Measurements from ENCODE around the gene TPO.

DNA sequence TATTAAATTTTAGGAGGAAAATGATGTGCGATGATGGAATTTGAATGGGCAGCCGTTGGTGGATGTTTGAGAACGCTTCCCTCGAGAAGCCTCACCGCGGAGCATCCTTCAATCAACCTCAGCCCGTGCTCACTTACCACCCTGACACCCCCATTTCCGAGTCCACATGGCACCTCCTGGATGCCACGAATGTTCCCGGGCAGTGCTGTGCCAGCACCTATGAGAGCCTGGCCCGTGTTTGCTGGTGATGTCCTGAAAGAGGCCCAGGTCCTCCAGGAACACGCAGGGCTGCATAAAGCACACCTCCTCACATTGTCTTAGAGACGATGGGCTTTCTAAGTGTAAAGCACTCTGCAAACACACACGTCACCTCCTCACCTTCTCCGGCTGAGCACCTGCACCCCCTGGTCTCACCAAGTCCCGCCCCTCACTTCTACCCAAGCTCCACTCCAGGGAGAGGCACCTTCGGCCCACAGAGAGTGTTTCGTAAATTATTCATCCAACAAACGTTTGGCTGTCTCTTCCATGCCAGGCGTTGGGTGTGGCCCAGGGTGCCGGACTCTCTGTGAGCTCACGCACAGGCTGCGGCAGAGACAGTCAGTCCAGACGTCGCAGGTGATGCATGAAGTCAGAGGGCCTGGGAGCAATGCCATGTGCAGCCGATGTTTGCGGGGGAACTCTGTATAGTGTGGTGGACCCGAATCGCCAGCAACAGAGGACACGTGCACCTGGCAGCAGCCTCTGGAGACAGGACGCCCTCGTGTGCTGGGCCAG, 150.0 kb downstream of the TPO start:
- TF ChIP-seq, protein P1, sequence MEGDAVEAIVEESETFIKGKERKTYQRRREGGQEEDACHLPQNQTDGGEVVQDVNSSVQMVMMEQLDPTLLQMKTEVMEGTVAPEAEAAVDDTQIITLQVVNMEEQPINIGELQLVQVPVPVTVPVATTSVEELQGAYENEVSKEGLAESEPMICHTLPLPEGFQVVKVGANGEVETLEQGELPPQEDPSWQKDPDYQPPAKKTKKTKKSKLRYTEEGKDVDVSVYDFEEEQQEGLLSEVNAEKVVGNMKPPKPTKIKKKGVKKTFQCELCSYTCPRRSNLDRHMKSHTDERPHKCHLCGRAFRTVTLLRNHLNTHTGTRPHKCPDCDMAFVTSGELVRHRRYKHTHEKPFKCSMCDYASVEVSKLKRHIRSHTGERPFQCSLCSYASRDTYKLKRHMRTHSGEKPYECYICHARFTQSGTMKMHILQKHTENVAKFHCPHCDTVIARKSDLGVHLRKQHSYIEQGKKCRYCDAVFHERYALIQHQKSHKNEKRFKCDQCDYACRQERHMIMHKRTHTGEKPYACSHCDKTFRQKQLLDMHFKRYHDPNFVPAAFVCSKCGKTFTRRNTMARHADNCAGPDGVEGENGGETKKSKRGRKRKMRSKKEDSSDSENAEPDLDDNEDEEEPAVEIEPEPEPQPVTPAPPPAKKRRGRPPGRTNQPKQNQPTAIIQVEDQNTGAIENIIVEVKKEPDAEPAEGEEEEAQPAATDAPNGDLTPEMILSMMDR (IDR thresholded peaks at IDR 0.05): no peak
- TF ChIP-seq POLR2A (IDR thresholded peaks at IDR 0.05): no peak
